ENCODE measurements around the gene PLXNB2. TPM values are rescaled to one million over a fixed set of nuclear protein-coding genes. Genes with fewer than 3 reads are reported as not detected.

Gene PLXNB2
- total RNA-seq, 1 donor from 2014 or later: 108 TPM

DNA sequence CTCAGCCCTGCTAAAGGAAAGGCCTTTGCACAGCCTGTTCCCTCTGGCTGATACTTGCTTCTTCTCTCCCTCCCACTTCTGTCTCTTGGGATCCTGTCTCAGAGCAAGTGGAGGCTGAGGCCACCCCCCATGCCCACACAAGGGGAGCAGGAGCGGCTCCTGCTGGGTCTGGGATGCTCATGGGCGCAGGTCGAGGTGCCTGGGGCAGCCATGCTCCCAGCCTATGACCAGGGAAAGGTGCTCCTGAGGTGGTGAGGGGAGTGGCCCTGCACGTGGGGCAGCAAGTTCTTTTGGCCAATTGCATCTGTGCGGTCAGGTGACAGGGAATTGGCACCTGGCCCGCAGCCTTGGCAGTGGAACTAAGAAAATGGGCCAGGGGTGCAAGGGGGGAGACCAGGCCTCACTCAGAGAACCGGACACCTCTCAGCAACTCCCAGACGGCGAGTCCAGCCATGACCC lies 38.8 kb downstream of the PLXNB2 start:
- no peak for DNase-seq (ENCODE audit: low spot score)

DNA sequence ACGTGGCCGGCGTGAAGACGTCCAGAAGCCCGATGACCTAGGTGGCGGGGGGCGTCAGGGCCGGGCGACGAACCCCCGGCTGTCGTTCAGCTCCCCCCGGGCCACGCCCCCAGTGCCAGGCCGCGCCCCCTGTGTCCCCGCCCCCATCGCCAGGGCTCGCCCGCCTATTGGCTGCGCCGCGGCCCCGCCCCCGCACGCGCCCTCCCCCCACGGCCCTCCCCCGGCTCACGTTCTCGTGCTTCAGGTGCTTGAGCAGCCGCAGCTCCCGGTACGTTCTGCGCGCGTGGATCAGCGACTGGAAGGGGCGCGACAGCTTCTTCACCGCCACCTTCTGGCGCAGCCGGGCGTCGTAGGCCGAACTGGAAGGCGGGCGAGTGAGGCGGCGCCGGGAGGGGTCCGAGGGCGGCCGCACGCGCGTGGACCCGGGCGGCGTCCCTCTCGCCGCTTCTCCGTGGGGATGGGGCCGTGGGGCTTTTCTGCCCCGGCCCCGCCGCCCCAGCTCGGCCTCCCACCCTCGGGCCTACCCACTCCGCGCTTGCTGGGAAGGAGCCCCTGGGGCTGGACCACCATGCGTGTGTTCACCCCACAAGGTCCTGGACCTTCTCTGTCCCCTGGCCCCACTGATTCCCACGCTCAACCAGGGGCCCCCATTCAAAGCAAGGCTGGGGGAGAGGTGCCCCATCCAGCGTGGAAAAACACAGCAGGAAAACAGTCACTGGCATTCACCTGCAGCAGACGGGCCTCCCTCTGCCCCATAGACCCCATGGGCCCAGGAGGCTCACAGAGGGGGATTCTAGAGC lies 39.7 kb downstream of the PLXNB2 start:
- DNase-seq (ENCODE audit: low spot score): no peak

DNA sequence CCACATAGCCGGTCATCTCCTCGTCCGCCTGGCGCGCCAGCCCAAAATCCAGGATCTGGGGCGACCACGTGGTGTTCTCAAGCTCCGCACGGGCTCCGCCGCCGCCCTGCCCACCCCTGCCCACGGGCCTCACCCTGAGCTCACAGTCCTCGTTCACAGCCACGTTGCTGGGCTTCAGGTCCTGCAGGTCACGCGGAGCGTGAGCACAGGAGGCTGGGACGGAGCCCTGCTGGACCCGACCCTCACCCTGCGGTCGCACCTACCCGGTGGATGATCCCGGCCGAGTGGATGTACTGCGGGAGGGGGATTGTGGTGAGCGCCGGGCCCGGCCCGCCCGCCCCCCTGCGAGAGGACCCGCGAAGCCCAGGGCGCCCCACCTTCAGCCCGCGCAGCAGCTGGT lies 40.5 kb downstream of the PLXNB2 start:
- DNase-seq (ENCODE audit: low spot score): no peak

DNA sequence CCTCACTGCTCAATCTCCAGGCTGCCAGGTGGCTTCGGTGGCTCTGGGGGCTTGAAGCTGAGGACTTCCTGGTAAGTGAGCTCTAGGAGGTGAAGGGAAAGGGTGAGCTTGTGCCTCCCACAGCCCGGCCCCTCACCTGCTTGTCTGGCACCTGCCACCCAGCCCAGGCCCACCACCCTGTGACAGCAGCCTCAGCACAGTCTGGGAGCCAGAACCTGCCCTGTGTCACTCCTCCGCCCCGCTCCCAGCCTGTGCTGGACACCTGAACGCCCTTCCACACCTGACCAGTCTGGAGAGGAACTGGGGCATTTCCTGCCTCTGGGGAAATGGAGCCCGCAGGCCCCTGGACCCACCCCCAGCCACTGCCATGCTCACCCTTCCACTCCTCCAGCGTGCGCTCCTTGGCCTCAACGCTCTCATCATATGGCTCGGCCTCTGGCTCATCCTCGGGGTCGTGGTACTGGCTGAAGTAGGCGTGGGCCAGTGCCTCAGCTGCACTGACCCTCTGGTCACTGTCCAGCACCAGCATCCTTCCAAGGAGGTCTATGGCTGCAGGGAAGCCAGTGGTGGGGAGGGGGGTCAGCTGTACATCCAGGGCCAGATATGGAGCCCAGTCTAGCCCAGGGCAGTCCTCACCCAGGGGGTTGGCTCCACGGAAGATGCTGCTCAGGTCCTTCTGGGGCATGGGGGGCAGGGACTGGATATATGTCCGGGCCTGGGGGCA lies 42.3 kb downstream of the PLXNB2 start:
- no peak for DNase-seq (ENCODE audit: low spot score)

DNA sequence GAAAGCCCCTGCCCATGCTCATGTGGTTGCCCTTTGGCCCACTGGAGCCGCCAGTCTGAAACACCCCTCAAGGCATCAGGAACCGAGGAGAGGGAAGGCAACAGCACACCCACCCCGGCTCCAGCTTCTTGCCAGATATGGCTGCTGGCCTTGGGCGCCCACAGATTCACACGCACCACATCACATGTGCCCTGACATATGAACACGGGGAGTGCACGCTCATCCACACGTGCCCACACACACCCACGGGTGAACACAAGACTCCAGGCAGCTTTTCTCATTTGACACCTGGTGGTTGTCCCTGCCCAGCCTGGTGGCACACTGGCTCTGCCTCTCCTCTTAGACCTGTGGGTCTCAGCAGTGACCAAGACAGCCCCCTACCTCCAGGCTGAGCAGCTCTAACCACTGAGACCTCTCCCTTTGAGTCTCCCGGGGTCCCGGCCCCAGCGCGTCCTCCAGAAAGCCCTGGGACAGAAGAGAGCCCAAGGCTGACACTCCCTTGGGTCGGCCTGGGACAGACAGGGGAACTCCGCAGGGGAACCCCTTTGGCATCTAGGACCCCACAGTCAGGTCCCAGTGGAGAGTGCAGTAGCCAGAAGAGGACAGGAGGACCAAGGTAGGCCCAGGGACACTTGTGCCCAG lies 43.2 kb downstream of the PLXNB2 start:
- DNase-seq (ENCODE audit: low spot score): no peak

DNA sequence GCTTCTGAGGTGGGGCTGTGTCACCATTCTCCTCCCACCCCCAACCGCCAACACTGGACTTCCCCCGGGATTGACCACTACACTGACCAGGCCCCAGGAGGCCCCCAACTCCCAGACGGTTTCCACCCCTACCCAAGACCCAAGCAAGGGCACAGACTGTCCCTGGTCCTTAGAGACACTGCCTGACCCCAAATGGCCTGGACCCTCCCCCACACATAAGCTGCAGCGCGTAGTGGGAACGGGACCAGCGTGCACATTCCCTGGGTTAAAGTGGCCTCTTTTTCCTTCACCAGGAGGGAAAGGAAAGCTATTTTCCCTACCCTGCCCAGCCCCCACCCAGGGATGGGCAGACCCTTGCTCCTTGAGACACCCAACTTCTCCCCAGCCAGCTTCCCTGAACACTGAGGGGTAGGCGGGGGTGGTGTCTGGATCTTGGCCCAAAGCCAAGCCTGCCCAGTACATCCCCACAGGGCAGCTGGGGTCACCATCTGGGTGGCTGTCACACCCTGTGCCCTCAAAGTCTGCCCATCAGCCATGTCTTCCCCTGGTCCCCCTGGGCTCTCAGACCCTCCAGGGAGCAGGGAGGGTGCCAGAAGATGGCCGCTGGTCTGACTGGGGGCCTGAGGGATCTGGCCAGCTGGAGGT lies 44.4 kb downstream of the PLXNB2 start:
- DNase-seq (ENCODE audit: low spot score): no peak

DNA sequence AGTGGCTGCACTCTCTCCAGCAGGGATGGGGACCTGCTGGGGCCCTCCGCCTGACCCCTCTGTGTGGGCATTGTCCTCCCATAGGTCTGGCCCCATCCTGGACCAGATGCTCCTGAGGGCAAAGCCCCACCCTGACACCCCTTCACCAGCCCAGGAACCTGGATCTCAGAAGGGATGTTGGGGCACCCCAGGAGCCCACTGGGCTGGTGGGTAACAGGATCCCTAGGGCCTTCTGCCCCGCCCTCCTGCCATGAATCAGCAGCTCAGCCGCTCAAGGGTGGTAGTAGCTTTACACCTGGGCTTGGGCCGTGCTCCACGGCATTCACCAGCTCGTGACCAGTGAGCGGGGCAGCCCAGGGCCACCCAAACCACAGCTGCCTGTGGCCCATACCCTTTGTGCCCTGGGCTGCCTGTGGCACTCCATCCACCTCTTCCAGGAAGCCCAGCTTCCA lies 45.0 kb downstream of the PLXNB2 start:
- no peak for DNase-seq (ENCODE audit: low spot score)

DNA sequence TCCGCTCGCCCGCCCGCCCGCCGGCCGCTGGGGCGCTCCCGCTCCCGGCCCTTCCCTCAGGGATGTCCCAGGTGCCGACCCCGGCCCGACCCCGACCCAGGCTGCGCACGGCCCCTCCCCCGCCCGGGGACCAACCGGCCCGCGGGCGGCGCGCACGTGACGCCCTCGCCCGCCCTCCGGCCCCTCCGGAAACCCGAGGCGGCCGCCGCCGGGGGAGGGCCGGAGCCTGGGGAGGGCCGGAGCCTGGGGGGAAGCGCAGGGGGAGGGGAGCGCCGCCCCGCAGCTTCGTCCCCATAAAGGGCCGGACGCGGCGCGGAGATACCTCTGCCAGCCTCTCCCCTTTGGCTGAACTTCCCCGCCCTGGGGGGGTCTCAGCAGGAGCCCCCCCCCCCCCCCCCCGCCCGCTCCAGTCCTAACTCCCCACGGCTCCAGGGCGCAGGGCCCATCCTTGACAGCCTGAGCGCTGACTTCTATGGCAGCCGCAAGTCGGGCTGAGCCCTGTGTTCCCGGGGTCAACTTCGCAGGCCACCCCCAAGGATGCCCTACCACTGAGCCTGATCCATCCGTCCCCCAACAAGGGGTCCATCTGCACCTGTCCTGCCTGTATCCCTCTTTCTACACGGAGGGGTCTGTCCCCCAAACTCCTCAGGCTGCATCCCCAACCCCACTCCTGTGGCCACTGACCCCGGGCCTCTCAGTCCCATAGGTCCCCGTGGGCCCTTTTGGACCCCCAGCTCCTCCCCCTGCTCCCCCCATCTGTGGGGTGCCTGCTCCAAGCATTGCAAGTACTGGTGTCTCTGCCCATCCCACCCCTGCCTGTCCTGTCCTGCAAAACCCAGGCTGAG lies 45.6 kb downstream of the PLXNB2 start, which contains the start of gene MAPK12:
Gene MAPK12 (minus strand): TSS at position 69 of the 845 bp plus-strand sequence. CDS start 174 bp downstream, outside the sequence.
- no peak for DNase-seq (ENCODE audit: low spot score)

DNA sequence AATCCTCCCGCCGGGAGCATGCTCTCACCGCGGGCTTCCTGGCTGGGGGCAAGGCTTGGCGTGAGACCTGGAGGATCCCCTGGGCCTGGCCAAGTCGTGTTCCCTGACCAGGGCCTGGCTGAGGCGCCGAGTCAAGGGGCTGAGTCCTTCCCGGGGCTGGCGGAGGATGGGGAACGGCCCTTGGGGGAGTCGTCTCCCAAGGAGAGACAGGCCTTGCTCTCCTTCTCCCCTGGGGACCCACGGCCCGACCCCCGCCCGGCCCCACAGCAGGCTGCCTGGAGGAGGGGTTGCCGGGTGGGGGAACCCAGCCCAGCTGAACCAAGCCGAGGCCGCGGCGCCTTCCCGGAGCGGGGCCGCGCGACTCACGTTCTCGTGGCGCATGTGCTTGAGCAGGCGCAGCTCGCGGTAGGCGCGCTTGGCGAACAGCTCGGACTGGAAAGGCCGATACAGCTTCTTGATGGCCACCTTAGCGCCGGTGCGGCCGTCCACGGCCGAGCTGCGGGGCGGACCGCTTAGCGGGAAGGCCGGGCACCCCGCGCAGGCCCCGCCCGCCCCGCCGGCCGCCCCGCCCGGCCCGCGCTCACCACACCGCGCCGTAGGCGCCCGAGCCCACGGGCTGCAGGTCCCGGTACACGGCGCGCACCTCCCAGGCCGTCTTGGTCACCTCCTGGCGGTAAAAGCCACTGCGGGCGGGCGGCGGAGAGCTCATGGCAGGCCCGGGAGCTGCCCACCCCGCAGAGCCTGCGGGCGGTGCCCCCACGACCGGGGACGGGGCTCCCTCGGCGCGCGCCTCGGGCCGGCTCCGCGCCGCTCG lies 46.4 kb downstream of the PLXNB2 start:
- DNase-seq (ENCODE audit: low spot score): no peak

DNA sequence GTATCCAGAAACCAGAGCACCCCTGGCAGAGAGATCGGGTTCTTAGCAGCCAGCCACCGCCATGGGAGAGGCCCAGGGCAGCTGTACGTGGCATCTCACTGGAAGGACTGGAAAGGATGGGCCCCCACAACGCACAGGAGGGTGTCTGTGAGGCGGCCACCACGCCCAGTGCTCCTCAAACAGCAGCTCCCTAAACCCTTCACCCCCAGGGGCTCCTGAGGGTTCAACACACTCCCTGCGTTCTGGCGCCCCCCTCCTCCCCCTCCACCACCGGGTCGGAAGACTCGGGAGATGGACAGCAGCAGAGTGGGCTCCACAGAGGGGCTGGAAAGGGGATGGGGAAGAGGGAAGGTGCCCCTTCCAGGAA lies 47.0 kb downstream of the PLXNB2 start:
- DNase-seq (ENCODE audit: low spot score): no peak

DNA sequence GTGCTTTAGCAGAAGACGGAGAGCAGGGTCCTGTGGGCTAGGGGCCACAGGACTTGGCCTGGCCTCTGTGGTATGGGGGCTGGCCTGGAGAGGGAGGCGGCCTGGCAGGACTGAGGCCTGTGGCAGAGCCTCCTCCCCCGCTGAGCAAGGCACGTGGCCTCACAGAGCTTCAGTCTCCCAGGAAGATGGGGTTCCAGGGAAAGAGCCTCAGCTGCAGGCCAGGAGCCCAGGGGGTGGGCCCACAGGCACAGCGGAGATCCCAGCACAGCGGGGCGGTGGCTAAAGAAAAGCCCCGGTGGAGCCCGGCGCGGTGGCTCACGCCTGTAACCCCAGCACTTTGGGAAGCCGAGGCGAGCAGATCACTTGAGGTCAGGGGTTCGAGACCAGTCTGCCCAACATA lies 48.1 kb downstream of the PLXNB2 start:
- DNase-seq (ENCODE audit: low spot score): no peak

DNA sequence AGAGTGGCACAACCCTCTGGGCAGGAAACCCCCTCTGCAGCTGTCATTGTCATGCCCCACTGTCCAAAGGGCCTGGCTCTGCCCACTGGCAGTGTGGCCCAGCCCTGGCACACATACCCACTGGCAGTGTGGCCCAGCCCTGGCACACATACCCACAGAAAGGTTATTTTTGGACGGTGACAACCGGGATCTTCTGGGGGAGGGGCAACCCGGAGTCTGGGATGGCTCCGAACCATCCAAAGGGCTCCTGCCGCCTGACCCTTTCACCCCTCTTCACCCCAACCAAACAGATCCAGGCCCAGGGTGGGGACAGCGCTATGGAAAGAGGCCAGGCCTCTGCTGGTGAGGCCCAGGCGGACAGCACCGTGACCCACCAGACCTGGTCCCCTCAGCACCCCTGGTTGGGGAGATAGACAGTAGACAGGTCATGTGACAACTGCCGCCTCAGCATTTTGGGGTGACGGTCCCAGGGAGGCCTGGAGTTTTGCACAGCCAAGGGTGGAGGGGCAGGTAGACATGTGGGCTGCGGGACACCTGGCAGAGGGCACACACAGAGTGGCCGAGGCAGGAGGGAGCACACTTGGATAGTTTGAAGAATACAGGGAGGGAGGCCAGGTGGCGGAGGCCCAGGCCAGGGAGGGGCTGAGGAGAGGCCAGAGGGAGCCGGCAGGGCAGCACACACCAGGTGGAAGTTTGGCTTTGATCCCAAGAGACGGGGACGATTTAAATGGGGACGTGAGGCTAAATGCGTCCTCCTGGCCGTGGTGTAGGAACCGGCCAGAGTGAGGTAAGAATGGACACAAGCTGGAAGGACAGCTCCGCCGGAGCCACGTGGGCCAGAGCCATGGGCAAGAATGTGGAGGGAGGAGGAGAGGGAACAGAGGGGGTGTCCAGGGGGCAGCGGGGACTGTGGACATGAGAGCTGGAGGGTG lies 48.8 kb downstream of the PLXNB2 start:
- DNase-seq (ENCODE audit: low spot score): no peak

DNA sequence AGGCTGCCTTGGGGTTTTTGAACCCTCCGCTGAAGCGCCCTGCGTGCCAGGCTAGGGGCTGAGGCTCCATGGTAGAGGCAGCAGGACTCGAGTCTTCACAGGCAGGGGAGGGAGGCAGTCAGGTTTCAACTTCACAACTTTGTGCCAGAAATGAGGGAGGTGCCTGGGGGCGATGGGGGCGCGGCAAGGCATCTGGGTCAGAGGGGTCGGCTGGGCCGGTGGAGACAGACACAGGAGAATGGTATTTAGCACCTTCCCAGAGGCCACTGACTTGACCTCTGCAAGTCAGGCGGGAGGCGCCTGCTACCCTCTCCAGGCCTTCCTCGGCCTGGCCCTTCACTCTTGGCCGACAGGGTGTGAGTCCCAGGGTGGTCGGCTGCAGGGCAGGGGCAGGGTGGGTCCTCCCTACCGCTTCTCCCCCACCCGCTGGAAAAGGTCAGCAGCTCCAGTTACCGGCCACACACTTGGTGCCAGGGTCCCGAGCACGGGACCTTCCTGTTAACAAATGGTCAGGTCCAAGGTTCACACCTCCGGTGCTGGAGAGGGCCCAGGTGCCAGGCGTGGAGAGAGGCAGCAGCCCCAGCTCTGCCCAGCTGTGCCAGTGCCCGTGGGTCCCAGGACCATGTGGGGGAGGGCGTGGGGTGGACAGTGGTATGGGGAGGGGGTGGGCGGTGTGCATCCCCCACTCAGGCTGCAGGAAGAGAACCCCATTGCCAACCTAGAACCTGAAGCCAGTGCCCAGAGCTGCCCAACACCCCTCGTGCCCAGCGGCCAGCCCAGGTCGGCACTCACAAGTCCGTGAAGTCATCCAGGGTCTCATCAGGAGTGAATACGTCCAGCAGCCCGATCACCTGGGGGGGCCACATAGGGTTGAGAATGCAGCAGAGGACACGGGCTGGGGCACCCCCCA lies 49.7 kb downstream of the PLXNB2 start:
- DNase-seq (ENCODE audit: low spot score): no peak

DNA sequence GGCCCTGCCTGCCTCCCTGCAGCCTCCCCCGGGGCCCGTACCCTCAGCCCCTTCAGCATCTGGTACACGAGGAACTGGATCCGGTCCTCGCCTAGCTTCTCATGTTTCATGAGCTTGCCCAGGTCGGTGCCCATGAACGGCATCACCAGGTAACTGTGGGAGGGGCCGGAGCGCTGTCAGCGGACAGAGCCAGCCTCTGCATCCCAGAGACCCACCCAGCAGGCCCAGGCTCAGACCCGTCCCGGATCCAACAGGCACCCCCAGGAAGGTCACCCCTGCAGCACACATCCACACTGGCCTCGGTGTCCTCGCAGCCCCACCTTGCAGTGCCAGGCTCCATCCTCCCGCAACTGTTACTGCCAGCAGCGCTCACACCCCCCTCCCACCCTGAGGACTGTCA lies 50.4 kb downstream of the PLXNB2 start:
- DNase-seq (ENCODE audit: low spot score): no peak

DNA sequence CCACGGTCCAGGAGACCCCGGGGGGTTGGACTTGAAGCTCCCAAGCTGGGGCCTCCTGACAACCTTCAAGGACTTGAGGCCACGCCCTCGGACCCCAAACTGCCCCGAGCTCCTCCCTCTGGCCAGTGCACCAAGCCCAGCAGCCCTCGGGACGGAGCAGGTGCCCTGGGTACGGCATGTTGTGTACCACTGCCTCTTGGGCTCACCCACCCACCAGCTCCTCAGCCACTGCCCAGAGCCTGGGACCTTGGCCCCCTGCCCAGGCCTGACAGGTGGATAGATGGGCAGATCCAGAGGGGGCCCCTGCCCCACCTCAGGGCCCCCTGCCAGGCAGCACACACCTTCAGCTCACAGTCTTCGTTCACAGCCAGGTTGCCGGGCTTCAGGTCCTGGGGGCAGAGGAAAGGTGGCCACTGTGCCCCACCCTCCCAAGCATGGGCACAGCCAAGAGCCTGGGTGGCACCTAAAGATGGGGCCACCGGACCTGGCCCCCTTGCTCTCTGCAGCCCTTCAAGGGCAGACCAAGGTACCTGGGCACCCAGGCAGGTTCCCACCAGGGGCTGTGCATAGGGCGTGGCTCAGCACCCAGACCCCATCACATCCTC lies 51.1 kb downstream of the PLXNB2 start:
- no peak for DNase-seq (ENCODE audit: low spot score)

DNA sequence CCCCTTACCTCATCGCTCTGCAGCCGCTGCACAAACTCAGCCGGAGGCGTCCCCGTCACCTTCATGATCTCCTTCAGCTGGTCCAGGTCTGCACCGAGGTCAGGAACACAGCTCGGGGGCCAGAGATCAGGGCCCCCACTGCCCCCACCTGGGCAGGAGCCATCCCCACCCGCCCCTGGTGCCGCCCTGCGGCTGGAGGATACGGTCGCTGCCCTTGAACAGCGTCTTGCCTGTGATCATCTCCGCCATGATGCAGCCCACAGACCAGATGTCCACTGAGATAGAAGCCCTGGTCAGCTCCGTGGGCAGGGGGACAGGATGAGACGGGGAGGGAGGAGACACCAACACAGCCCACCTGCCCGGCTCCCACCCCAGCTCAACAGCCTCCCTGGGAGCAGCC lies 51.8 kb downstream of the PLXNB2 start:
- DNase-seq (ENCODE audit: low spot score): no peak

DNA sequence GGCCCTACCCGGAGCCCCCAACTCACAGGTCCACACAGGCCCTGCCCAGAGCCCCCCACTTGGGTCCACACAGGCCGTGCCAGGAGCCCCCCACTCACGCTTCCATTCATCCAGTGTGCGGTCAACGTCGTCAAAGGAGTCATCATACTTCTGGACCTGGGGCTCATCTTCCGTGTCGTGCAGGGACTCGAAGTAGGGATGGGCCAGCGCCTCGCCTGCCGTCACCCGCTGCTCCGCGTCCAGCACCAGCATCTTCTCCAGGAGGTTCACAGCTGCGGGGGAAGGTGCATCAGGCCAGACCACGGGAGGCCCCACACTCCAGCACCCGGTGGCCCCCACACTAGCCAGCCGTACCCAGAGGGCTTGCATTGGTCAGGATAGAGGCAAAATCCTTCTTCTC lies 52.3 kb downstream of the PLXNB2 start:
- DNase-seq (ENCODE audit: low spot score): no peak
